CD4-positive, alpha-beta T cell treated with Interleukin-21 for 1 hour (primary cell): ENCODE data around the gene PAIP2.
"Not testable (repeated sequence)": the region's sequence is repeated elsewhere in the genome, so short reads cannot be mapped to it uniquely, and the experiment has no call there.

Experiments
- DNase-seq: peaks from one replicate; pipeline ENCODE4 v3.0.0-alpha.2; 2020

PAIP2 gene

DNA sequence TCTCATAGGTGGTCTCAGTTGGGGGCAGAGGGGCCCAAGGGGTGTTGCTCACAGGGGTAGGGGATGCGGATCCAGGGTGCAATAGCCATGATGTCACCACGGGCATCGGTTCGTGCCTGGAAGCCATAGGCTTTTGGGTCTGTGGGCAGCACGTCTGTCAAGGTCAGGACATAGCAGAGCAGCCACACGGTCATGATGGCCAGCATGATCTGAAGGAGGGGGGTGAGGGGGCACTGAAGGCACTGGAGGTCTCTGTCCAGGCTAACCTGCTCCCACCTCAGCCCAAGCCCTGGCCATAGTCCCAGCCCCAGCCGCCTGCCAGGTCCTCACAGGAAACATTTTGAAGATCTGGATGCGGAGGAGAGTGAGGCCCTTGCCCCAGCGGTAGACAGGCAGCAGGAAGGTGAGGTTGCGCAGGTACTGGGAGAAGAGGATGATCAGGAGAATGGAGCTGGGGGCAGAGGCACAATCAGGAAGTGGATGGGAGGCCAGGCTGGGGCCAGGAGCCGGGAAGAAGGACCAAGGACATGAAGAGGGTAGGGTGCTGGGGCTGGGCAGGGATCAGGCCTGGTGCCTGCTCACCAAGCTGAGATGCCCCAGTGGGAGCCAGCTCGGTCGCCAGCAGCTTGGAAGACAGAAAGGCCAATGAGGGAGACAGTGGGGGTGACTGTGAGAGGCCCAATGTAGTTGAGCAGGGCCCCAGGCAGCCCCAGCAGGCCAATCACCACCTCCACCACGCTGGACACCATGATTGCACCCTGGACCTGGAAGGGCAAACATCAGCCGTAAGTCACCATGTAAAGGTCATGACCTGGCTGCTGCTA is 38.2 kb downstream of the PAIP2 start:
- DNase-seq = no peak

DNA sequence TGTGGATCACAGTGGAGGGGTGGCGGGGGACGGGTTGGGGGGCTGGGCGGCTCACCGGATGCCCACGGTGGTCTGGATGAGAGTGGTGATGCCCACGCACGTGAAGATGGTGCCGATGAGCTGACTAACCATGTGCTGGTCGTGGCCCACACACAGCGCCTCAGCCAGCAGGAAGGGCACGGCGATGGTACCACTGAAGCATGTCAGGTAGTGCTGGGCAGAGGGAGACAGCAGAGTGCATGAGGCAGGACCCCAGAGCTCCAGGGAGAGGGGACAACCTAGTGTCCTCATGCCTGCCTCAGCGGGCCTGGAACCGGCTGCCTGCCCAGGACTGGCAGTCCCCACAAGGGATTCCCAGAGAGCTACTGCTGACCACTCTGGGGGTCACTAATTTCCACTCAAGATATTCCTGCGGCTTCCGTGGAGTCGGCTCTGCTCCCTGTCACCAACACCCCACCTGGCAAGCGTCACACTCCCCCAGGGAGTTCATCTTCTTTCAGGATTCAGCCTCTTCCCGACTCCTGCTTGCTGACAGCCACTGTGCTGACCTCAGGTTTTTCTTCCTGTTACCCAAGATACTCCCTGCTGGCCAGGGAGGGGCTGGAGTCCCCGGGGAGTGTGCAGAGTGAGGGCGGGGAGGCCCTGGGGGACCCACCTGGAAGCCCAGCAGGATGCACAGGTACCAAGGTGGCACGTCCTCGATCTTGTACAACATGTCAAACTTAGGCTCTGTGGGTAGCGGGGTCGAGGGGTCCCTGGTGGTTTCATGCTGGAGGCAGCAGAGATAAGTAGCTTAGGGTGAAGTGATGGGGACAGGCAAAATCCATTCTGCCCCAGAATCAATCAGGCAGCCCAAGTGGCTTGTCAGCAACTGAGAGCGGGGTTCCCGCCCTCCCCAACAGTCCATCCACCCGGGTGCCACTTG is 40.4 kb downstream of the PAIP2 start:
- DNase-seq = no peak

DNA sequence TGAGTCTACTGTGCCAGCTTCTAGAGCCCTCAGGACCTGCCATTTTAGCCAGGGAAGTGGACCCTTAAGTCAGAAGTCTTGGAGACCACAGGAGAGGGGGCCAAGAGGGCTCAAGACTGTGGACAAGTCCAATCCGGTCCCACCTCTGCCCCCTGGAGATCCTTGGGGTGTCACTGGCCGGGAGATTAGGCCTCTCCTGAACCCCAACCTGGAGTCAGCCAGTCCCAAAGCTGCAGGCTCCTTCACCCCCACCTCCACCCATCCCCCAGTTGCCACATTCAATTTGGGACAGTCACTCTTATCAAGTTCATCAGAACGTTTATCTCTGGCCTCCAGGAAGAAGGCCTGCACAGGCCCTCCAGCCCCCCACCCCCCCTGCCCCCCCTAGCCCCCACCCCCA is 41.2 kb downstream of the PAIP2 start:
- no peak for DNase-seq

DNA sequence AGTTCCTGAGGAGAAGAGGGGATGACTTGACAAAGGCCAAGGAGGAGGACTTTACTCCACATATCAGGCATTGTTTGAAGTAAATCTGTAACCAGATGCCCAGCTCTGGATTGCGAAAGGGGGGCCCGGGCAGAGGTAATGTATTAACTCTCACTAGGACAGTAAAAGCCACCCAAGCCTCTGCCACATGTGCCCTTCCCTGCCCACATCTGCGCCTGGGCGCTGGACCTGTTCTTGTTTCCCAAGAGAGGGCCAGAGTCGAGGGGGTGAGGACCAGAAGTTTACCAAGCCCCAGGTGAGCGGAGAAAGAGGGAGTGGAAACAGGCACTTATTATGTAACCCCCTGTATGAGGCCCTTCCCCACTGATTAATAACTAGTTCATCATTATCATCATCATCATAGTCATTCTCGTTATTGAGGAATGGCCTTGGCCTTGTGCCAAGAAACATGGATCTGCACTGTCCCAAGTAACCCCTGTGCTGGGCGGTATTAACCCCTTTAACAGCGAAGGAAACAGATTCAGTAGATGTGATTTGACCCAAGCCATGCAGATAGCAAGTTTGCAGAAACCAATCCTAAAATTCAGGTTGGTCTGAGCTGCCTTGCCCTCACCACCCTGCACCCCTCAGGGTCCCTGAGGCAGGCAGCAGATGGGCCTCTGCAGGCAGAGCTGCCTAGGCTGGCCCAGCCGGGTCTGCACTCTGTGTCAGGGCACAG is 41.8 kb downstream of the PAIP2 start, which contains the start of gene SLC23A1:
Gene SLC23A1, minus strand, starts transcription at position 23 of the 718 bp plus-strand sequence. CDS start 44 bp downstream, outside the sequence.
- DNase-seq = no peak

DNA sequence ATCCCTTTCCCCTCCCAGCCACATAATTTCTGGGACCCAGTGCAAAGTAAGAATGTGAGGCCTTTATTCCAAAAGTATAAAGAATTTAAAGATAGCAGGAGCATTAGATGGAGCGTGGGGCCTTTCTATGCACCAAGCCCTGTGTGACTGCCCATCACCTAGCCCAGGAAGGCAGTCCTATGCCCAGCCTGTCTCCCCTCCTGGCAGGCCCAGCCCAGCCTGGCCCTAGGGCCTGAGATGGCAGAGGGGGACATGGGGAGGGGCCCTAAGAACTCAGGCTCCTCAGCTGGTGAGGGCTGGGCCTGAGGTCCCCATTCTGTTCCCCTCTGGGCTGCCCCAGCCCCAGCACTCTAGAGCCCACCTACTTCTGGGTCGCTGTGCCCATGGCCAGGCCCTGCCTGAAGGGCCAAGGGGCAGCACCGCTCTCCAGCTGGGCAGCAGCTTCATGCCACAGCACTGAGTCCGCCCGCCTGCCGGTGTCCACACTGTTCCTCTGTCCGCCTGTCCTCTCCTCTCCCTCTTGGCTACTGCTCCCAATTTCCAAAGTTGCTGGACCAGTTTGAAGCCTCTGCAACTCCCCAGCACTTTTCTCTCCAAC is 42.4 kb downstream of the PAIP2 start:
- DNase-seq = no peak

DNA sequence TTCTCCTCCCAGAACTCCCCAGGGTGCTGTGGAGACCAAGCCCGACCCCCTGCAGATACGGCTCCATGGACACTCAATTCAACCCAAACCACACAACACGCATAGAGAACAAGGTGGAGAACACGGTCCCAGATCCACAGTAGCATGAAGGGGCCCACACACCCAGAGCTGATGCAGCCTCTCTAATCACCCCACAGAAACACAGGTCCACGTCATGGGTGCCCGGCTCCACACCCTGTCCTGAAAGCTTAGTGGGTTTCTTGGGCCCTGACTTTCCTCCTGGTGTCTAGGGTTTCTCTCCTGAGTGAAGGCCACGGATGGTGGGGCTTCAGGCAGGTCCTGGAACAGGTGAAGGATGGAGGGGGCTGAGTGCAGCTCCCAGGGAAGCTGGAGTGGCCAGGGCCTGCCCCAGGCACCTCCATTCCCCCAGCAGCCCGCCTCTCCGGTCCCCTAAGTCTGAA is 43.0 kb downstream of the PAIP2 start:
- DNase-seq = no peak

DNA sequence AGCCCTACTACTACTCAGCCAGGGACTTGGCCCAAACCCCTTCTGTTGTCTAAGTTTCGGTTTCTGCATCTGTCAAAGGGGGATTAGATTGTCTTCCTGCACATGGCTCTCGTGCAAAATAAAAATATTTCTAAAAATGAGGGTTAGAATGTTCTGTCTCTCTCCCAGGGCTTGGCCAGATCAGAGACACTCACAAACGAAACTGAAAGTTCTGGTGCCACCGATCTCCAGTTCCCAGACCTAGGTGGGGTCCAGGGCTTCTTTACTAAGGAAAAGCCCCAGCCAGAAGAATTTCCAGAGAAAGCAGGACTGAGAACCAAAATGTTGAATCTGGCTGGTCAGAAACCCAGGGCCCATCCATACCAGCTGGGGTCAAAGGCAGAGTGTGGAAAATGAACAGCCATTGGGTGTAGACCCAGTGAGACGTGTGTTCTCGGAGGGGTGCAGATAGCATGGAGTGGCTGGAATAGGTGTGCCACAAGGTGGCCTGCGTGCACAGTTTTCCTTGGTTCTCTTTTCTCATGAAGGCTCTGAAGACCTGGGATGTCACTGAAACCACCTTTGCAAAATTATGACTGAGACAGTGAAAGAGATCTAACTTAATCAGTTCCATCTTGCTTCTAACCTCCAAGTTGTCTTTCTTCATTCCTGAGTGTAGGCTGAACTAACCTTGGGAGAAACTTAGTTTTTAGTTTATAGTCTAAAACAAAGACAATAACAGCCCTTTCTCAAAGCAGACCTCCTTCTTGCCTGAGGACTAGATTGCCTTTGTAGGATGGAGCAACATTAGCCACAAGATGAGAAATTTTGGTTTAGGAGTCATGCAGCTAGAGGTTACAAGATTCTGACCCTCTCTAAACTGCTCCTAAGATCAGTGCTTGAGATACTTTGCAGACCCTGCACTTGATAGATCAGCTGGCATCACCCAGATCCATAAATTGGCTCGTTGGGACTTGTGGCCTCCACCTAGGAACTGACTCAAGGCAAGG is 43.7 kb downstream of the PAIP2 start:
- peak; percentile 37 for DNase-seq

DNA sequence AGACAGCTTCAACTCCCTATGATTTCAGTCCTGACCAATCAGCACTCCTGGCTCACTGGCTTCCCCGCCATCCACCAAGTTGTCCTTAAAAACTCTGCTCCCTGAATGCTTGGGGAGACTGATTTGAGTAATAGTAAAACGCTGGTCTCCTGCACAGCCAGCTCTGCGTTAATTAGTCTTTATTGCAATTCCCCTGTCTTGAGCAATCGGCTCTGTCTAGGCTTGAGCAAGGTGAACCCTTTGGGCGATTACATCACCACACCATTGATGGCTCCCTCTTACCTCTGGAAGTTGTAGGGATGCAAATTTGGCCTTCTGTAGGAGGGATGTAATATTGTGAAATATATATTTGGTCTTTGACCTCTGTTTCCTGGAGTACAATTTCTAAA is 44.4 kb downstream of the PAIP2 start:
- DNase-seq = no peak

DNA sequence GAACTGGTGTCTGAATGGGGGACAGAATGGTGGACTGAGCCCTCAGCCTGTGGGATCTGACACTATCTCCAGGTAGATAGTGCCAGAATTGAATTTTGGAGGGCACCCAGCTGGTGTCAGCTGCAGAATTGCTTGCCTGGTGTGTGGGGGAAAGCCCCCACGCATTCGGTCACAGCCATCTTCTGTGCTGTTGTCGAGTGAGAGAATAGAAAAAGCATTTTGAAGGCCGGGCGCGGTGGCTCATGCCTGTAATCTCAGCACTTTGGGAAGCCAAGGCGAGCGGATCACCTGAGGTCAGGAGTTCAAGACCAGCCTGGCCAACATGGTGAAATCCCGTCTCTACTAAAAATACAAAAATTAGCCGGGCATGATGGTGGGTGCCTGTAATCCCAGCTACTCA is 45.3 kb downstream of the PAIP2 start:
- DNase-seq = not testable (repeated sequence)

DNA sequence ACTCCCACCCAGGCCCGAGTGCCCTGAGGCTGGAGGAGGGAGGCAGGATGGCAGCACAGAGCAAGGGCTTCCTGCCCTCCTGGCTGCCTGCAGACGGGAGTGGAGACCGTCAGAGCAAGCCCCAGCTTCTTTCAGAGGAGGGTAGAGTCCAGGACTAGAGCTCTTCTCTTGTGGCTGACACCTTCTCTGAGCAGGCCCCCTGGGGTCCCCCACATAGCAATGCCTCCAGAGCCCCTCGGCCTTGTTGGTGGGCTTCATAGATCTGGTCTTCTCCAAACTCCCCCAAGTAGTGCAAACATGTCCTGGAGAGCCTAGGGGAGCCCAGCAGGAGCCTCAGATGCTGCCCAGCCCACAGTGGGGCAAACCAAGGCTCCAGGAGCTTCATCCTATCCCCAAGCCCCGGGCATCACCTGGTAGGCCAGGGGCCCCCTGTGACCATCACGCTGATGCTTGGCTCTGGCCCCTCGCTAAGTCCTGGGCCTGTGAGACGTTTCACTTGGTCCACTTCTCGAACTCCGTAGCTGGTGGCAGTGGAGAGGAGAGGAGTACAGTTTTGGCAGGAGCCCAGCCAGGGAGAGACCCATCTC is 46.0 kb downstream of the PAIP2 start:
- no peak for DNase-seq

DNA sequence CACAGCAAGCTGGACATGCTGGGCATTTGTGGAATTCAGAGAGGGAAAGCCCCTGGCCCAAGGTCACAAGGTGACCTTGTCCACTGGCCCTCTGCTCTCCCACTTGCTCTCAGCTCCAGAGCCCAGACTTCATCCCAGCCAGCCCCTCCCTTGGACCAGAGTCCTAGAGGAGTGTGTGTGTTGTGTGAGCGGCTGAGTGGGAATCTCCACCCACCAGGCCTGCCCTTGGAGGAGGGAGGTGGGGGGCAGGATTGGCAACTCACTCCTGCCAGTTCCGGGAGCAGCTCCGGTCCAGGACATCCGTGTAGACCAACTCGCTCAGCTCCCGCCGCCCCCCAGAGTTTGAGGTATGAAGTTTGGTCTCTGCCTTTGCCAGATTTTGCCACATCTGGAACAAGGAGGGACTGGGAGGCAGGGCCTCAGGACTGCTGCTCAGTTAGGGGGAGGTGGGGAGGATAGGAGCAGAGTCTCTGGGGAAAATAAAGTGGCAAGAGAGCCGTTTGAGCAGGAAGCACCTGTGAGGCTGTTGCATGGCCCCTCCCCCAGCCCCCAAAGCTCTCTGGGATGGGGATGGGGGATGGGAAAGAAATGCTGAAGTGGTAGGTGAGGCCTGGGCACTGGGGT is 46.7 kb downstream of the PAIP2 start:
- DNase-seq = no peak

DNA sequence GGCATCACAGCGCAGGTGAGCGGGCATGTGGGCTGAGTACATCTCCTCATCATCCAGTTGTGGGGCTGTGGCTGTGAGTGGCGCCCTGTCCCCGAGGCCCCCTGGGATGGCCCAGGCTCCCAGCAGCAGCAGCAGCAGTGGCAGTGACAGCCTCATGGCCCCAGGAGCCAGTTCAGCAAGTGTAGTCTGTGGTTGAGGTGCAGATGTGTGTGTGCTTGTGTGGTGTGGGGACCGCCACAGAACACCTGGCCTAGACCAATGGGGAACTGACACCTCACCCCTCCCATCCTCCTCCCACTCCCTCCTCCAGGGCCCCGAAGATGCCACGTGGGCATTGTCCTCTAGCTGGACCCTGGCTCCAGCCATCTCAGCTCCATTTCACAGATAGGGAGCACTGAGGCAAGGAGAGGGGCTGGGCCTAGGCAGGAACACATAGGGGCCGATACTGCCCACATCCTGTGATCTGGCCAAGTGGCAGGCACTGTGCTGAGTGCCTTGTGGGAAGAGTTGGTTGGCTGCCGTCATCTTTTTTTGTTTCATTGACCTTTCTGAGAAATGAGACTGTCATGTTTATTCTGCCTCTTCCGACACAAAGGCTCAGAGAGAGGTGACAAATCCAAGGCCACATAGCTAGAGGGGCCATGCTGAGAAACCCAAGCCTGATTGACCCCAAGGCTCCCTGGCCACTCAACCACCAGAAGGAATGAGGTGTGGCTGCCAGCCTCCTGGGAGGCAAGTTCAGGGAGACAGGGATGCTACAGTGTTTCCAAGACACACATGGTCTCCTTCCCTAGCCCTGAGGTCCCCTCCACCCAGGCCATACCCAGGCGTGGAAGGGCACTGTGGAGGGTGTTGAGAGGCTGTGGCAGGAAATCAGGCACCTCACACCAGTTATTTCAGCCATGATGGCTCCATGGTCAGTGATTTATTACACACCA is 48.3 kb downstream of the PAIP2 start, which contains the start of gene MZB1:
Gene MZB1, minus strand, starts transcription at position 213 of the 938 bp plus-strand sequence. Its CDS starts 57 bp downstream, at position 156.
- peak; percentile 82 for DNase-seq

DNA sequence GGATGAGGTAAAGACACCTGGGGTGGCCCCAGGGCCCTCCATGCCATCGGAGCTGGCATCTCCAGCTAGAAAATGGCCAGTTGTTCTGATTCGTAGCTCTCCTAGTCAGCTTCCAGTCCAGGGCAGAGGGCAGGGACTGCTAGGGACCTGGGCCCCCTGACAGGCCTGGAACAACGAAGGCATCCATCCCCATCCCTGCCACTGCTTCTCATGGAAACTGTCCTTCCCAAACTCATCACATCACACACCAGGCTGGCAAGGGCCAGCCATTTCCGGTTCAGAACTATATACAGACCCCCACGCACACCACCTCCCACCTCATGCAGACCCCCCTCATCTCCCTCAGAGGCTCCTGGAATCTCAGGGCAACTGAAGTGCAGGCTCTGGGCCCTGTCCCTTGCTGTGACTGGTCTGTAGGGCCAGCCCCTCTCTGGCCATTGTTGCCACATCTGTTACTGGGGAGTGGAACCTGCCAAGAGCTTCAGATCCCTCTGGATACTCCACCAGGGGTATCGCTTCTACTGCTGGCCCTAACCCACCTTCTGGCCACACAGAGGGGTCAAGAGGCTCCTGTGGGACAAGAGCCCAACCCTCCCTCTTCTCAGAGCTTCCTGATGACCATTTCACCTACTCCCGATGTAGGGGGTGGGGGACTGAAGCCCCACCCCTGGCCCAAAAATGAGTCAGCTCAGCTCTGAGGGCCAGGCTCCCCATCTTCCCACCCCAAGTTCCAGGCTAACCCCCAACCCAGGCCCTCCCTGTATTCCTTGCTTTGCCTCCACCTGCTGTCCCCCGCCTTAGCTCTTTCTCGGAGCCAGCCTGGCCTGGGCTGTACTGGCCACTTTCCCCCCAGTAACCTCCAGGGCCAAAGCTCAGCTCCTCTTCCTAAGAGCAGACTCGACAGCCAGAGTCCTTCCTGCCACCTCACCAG is 49.2 kb downstream of the PAIP2 start:
- no peak for DNase-seq

DNA sequence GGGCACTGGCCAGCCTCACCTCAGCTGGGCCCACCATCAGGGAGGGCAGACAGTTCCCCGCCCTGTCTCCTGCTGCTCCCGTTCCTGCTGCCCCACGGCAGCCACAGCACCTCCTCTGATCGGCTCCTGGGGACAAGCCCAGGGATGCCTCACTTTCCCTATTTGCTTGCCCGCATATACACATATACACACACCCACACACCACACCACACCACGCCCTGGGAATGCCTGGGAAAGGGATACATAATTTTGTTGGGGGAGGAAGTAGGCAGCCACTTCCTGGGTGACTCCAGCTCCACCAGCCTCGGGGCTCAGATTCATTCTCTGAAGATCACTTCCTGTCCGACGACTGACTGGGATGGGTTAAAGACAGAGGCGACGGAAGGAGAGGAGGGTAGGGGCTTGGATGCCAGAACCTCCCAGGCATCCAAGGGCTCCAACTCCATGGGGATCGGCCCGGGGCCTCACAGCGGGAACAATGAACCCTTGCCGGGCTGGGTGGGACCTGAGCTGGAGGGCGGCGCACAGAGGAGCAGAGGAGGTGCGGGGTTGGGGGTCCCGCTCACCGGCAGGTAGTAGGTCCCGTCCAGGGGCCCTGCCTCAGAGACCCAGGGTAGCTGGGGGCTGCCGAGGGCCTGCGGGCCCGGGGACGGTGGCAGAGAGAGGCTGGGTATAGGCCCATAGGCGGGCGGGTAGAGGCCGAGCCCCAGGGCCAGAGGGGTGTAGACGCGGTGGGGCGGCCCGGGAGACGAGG is 50.1 kb downstream of the PAIP2 start:
- no peak for DNase-seq

DNA sequence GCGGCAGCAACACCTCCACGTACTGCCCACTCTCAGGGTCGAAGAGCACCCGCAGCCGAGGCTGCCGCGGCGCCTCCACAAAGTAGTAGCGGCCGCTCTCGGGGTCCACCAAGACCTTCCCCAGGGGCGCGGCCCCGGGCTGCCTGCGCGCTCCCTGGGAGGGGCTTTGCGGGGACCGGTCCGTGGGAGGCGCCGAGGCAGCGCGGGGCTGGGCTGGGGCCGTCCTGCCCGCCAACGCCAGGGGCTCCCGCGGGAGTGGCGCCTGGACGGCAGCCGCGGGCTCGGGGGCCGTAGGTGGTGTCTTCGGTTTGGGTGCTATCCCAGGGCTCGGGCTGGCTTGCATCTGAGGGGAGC is 50.6 kb downstream of the PAIP2 start:
- no peak for DNase-seq

DNA sequence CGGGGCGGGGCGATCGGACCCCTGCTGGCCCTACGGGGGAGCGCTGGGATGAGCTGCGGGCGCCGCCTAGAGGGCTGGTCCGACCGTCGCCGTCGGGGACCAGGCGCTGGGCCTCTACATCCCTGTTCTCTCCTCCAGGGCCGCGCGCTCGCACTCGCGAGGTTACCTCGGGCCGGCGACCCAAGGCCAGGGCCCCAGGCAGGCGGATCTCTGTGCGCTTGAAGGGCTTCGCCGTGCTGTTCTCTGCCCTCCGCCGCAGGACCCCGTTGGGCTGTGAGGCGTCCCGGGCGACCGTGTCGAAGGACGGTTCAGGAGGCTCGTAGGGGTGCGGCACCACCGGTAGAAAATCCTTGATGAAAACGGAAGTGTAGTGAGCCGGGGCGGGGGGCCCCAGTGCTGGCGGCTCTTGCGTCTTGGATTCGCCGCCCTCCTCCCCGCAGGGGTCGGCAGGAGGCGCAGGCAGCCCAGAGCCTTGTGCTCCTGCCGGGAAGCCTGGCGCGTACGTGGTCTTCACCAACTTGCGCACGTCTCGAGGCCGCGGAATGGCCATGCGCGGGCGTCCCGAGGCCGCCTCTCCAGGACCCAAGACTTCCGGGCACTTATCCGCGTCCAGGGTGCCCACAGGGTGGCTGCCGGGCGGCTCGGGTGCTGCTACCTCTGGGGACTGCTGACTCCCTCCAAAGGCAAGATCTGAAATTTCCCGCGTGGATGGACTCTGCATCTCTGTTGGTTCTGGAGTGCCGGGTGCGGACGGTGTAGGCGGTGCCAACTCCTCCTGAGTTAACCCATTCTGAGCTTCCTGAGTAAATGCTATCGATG is 51.2 kb downstream of the PAIP2 start:
- peak; percentile 83 for DNase-seq
